GM23338 (cell line): ENCODE measurements around the gene CHN2. TPM values are rescaled to one million over a fixed set of nuclear protein-coding genes. Genes with fewer than 3 reads are reported as not detected.

Source experiments
- ATAC-seq: fragments of 200-7000 bp; cut with Tn5 transposase; 3 replicates; pipeline ENCODE4 v1.9.1; 2020
- DNase-seq: peaks from one replicate; pipeline ENCODE4 v3.0.0-alpha.2; 2015; ENCODE audit warnings: low spot score
- H2AFZ ChIP-seq: fragments of 200-600 bp; sonication (generic); 2 replicates; pipeline ENCODE4 v1.8.0; 2016; ENCODE audit warnings: antibody characterized with exemption, mild to moderate bottlenecking, moderate library complexity
- H3F3A ChIP-seq: fragments of 200-600 bp; sonication (generic); replicated peaks from 2 replicates; pipeline ENCODE4 v1.8.0; 2017; ENCODE audit warnings: antibody characterized with exemption, mixed run types, low read depth
- H3K27ac ChIP-seq: fragments of 200-600 bp; sonication (generic); 2 replicates; pipeline ENCODE4 v1.6.1; 2016; ENCODE audit warnings: low read depth
- H3K27me3 ChIP-seq: fragments of 200-600 bp; sonication (generic); 2 replicates; pipeline ENCODE4 v1.8.0; 2016; ENCODE audit warnings: mild to moderate bottlenecking, mixed run types, moderate library complexity; ENCODE audit not compliant: insufficient read depth
- H3K36me3 ChIP-seq: fragments of 200-600 bp; sonication (generic); 2 replicates; pipeline ENCODE4 v1.8.0; 2016; ENCODE audit warnings: mild to moderate bottlenecking; ENCODE audit not compliant: insufficient read depth
- H3K4me1 ChIP-seq: fragments of 200-600 bp; sonication (generic); 2 replicates; pipeline ENCODE4 v1.8.0; 2016; ENCODE audit warnings: mild to moderate bottlenecking, moderate library complexity; ENCODE audit not compliant: insufficient read depth
- H3K4me2 ChIP-seq: fragments of 200-600 bp; sonication (generic); 2 replicates; pipeline ENCODE4 v1.7.1; 2017; ENCODE audit warnings: mixed run types
- H3K4me3 ChIP-seq: fragments of 200-600 bp; sonication (generic); 2 replicates; pipeline ENCODE4 v1.6.1; 2016; ENCODE audit warnings: mixed run types
- H3K79me2 ChIP-seq: fragments of 200-600 bp; sonication (generic); replicated peaks from 2 replicates; pipeline ENCODE4 v1.8.0; 2017; ENCODE audit warnings: mild to moderate bottlenecking; ENCODE audit not compliant: insufficient read depth
- H3K9me2 ChIP-seq: fragments of 200-600 bp; sonication (generic); 2 replicates; pipeline ENCODE4 v1.8.0; 2017; ENCODE audit not compliant: insufficient read depth
- H4K20me1 ChIP-seq: fragments of 200-600 bp; sonication (generic); replicated peaks from 2 replicates; pipeline ENCODE4 v1.8.0; 2017; ENCODE audit warnings: mild to moderate bottlenecking; ENCODE audit not compliant: insufficient read depth
- H3K27ac Mint-ChIP-seq: 2 replicates; pipeline ENCODE4 v1.8.0; 2020; ENCODE audit warnings: inconsistent platforms, mild to moderate bottlenecking, moderate library complexity, mixed read lengths
- H3K27me3 Mint-ChIP-seq: 3 replicates; pipeline ENCODE4 v1.8.0; 2022; ENCODE audit warnings: low read depth, mild to moderate bottlenecking, moderate library complexity, mixed read lengths, inconsistent platforms; ENCODE audit not compliant: insufficient read depth, poor library complexity
- H3K36me3 Mint-ChIP-seq: 3 replicates; pipeline ENCODE4 v1.8.0; 2021; ENCODE audit warnings: low read depth, mild to moderate bottlenecking, inconsistent platforms, moderate library complexity, mixed read lengths
- H3K4me1 Mint-ChIP-seq: 3 replicates; pipeline ENCODE4 v1.8.0; 2020; ENCODE audit warnings: mild to moderate bottlenecking, inconsistent platforms, mixed read lengths
- H3K4me3 Mint-ChIP-seq: 3 replicates; pipeline ENCODE4 v1.8.0; 2021; ENCODE audit warnings: moderate library complexity, mild to moderate bottlenecking, inconsistent platforms, mixed read lengths
- H3K9me3 Mint-ChIP-seq: 3 replicates; pipeline ENCODE4 v1.8.0; 2020; ENCODE audit warnings: moderate library complexity, mild to moderate bottlenecking, inconsistent platforms, mixed read lengths
- CREB1 ChIP-seq: fragments of 250-450 bp; sonication (Bioruptor Pico); IDR thresholded peaks from 2 replicates; pipeline ENCODE4 v1.5.0; 2020; ENCODE audit warnings: low read depth, mild to moderate bottlenecking, moderate library complexity
- ETS1 ChIP-seq: IDR thresholded peaks from 2 replicates; pipeline ENCODE4 v1.6.1; 2016; ENCODE audit warnings: antibody characterized with exemption
- EZH2 ChIP-seq: fragments of 200-600 bp; sonication (generic); IDR thresholded peaks from one replicate; pipeline ENCODE4 v1.8.0; 2017; ENCODE audit warnings: antibody characterized with exemption, mild to moderate bottlenecking, low read depth; ENCODE audit not compliant: unreplicated experiment
- EZH2phosphoT487 ChIP-seq: fragments of 200-600 bp; sonication (generic); IDR thresholded peaks from one replicate; pipeline ENCODE4 v1.8.1; 2018; ENCODE audit warnings: antibody characterized with exemption; ENCODE audit not compliant: unreplicated experiment
- JUNB ChIP-seq: IDR thresholded peaks from one replicate; pipeline ENCODE4 v1.6.1; 2016; ENCODE audit warnings: antibody characterized with exemption; ENCODE audit not compliant: unreplicated experiment
- NANOG ChIP-seq: IDR thresholded peaks from 2 replicates; pipeline ENCODE4 v1.6.1; 2016; ENCODE audit warnings: antibody characterized with exemption, borderline replicate concordance
- POLR2AphosphoS5 ChIP-seq: IDR thresholded peaks from 2 replicates; pipeline ENCODE4 v1.6.1; 2016; ENCODE audit warnings: antibody characterized with exemption, low read depth
- REST ChIP-seq: IDR thresholded peaks from one replicate; pipeline ENCODE4 v1.6.1; 2018; ENCODE audit warnings: antibody characterized with exemption; ENCODE audit not compliant: unreplicated experiment
- STAT1 ChIP-seq: IDR thresholded peaks from one replicate; pipeline ENCODE4 v1.6.1; 2016; ENCODE audit warnings: antibody characterized with exemption; ENCODE audit not compliant: unreplicated experiment
- ZNF114 ChIP-seq: fragments of 250-450 bp; sonication (Bioruptor Pico); IDR thresholded peaks from 2 replicates; pipeline ENCODE4 v1.5.0; 2020; ENCODE audit warnings: mild to moderate bottlenecking, moderate library complexity
- ZNF331 ChIP-seq: fragments of 250-450 bp; sonication (Bioruptor Pico); IDR thresholded peaks from 2 replicates; pipeline ENCODE4 v1.5.0; 2020; ENCODE audit warnings: low read depth, mild to moderate bottlenecking, moderate library complexity
- ZNF462 ChIP-seq: fragments of 250-450 bp; sonication (Bioruptor Pico); IDR thresholded peaks from 2 replicates; pipeline ENCODE4 v1.5.0; 2020; ENCODE audit warnings: mild to moderate bottlenecking, moderate library complexity
- polyA plus RNA-seq: library from polyadenylated mRNA; unstranded; fragments of >200 nt; fragmentation: Nextera tagmentation; extraction: Ambion mirVana; gene quantifications from 2 replicates; pipeline ENCODE4 v1.2.1, GENCODE V29; 2016
- total RNA-seq: library from RNA; depleted of rRNA; stranded (reverse); fragments of >200 nt; shearing (Covaris generic); gene quantifications from 2 replicates; pipeline ENCODE4 v1.2.3, GENCODE V29; 2014

Gene CHN2
- total and polyA plus RNA-seq, 2 experiments from 2014 or later = 6.1 to 7.5 TPM

- Histone ChIP-seq H3K36me3 (no peaks in the 10 kb centered on the region), H2AFZ (no peak overlapping the region), H3K4me1 (no peaks in the 10 kb centered on the region), H3K79me2 (no peaks in the 10 kb centered on the region), H3F3A (no peaks in the 10 kb centered on the region), H3K4me3 (no peak overlapping the region), H3K27me3 (no peaks in the 10 kb centered on the region), H3K9me2 (no peaks in the 10 kb centered on the region), H3K4me2 (no peak overlapping the region), H3K27ac (no peak overlapping the region), H4K20me1 (no peaks in the 10 kb centered on the region)
- no peaks in the 10 kb centered on the region for H3K27me3 Mint-ChIP-seq
- H3K4me1 Mint-ChIP-seq = no peaks in the 10 kb centered on the region
- DNase-seq = no peak
- H3K27ac Mint-ChIP-seq = no peak overlapping the region
- no peak overlapping the region for H3K4me3 Mint-ChIP-seq
- peaks cover 3% of the 10 kb centered on the region; the same call in 2 of the 3 replicates for H3K9me3 Mint-ChIP-seq
- ATAC-seq = no peak
- H3K36me3 Mint-ChIP-seq = peaks cover 4% of the 10 kb centered on the region; the same call in 1 of the 3 replicates
- TF ChIP-seq EZH2phosphoT487 (no peak), JUNB (no peak), STAT1 (no peak)
Observed at GRCh38 chr7:29518616-29519015, 324.0 kb downstream of the CHN2 start.

- no peaks in the 10 kb centered on the region for H4K20me1 ChIP-seq
- ATAC-seq (no peak), DNase-seq (no peak)
- H3K36me3 ChIP-seq = no peaks in the 10 kb centered on the region
- H3K79me2 ChIP-seq = no peaks in the 10 kb centered on the region
- H3K27ac ChIP-seq = no peak overlapping the region
- no peak overlapping the region for H2AFZ ChIP-seq
- H3K9me3 Mint-ChIP-seq = peaks cover 3% of the 10 kb centered on the region; the same call in 2 of the 3 replicates
- no peak overlapping the region for H3K4me3 ChIP-seq
- H3K9me2 ChIP-seq = peaks cover 5% of the 10 kb centered on the region; the same call in 1 of the 2 replicates
- H3K4me1 Mint-ChIP-seq = peaks cover 3% of the 10 kb centered on the region
- H3F3A ChIP-seq = no peaks in the 10 kb centered on the region
- no peak overlapping the region for H3K27ac Mint-ChIP-seq
- no peak overlapping the region for H3K4me2 ChIP-seq
- H3K36me3 Mint-ChIP-seq = peaks cover 4% of the 10 kb centered on the region; the same call in 2 of the 3 replicates
- H3K4me1 ChIP-seq = peaks cover 1% of the 10 kb centered on the region
- no peaks in the 10 kb centered on the region for H3K27me3 Mint-ChIP-seq
- no peak overlapping the region for H3K4me3 Mint-ChIP-seq
- no peaks in the 10 kb centered on the region for H3K27me3 ChIP-seq
- TF ChIP-seq POLR2AphosphoS5 (no peak), NANOG (no peak), REST (no peak), ZNF462 (CRISPR knock-in tag) (no peak), ZNF114 (CRISPR knock-in tag) (no peak), CREB1 (no peak), ZNF331 (CRISPR knock-in tag) (no peak), EZH2 (no peak), STAT1 (no peak), EZH2phosphoT487 (no peak), ETS1 (no peak), JUNB (no peak)
Observed at GRCh38 chr7:29523728-29524127, 329.2 kb downstream of the CHN2 start.
